Lower lobe of right lung (tissue), 2 donors: Measurements from ENCODE around the gene HIKESHI. TPM values are rescaled to one million over a fixed set of nuclear protein-coding genes. Genes with fewer than 3 reads are reported as not detected.
A peak's percentile ranks its signal among the peaks of the same experiment; 100 is the strongest.

Experiments
- ATAC-seq, 2 donors: fragments of 200-7000 bp; cut with Tn5 transposase; one replicate each; pipeline ENCODE4 v1.9.1; 2020 to 2022; ENCODE audit warnings: mild to moderate bottlenecking in 2 of 2, moderate library complexity in 2 of 2
- DNase-seq: peaks from one replicate; pipeline ENCODE4 v3.0.0-alpha.2; 2020
- H3K27ac ChIP-seq: fragments of 200-600 bp; one replicate; pipeline ENCODE4 v1.8.0; 2022
- H3K27me3 ChIP-seq: fragments of 200-600 bp; one replicate; pipeline ENCODE4 v1.8.0; 2022; ENCODE audit warnings: low read depth
- H3K36me3 ChIP-seq: fragments of 200-600 bp; one replicate; pipeline ENCODE4 v1.8.0; 2022; ENCODE audit warnings: mild to moderate bottlenecking
- H3K4me1 ChIP-seq: fragments of 200-600 bp; one replicate; pipeline ENCODE4 v1.8.0; 2022
- H3K4me3 ChIP-seq: fragments of 200-600 bp; one replicate; pipeline ENCODE4 v1.8.0; 2022; ENCODE audit warnings: mild to moderate bottlenecking
- H3K9me3 ChIP-seq: fragments of 200-600 bp; one replicate; pipeline ENCODE4 v1.8.0; 2022
- intact Hi-C: fragments of 100-400 bp; cut with DNase I; formaldehyde crosslinking; loops from one replicate; pipeline ENCODE4 v1.11.0; 2022
- long read RNA-seq: library from polyadenylated mRNA; unstranded; transcript quantifications from one replicate; pipeline ENCODE4 v2.0.0, GENCODE V29; 2021
- total RNA-seq: library from RNA; stranded (reverse); fragmentation: NEBNext Ultra II Directional; extraction: Animal tissue kit (Norgen Biotek cat#: 25700); gene quantifications from one replicate; pipeline ENCODE4 v1.2.1, GENCODE V29; 2021
- TF ChIP-seq, protein P1 (sequence below): fragments of 200-600 bp; IDR thresholded peaks from one replicate; pipeline ENCODE4 v1.8.0; 2022; ENCODE audit warnings: antibody characterized with exemption, mild to moderate bottlenecking
- donor health status: DM: no; HTN: yes; CAD: no; lungs with severe emphysema.

The HIKESHI gene
- 29.5 TPM for total RNA-seq
- long read RNA-seq, transcript HIKESHI-201 (5 exons, 1,113 nt): major isoform, 27 of 33 reads
- long read RNA-seq, partial matches to known transcripts: 0 of 33 reads
- long read RNA-seq, other reads (novel, unspliced or antisense): 2 of 33 reads

- Histone ChIP-seq H3K36me3 (peaks cover 6% of the 10 kb centered on the region), H3K4me1 (peaks cover 12% of the 10 kb centered on the region), H3K9me3 (no peaks in the 10 kb centered on the region), H3K27me3 (no peaks in the 10 kb centered on the region), H3K27ac (peak within 1 kb of the TSS; percentile 80), H3K4me3 (peak within 1 kb of the TSS; percentile 70)
- ATAC-seq: peak; percentile 99 to 100
- TF ChIP-seq, protein P1, sequence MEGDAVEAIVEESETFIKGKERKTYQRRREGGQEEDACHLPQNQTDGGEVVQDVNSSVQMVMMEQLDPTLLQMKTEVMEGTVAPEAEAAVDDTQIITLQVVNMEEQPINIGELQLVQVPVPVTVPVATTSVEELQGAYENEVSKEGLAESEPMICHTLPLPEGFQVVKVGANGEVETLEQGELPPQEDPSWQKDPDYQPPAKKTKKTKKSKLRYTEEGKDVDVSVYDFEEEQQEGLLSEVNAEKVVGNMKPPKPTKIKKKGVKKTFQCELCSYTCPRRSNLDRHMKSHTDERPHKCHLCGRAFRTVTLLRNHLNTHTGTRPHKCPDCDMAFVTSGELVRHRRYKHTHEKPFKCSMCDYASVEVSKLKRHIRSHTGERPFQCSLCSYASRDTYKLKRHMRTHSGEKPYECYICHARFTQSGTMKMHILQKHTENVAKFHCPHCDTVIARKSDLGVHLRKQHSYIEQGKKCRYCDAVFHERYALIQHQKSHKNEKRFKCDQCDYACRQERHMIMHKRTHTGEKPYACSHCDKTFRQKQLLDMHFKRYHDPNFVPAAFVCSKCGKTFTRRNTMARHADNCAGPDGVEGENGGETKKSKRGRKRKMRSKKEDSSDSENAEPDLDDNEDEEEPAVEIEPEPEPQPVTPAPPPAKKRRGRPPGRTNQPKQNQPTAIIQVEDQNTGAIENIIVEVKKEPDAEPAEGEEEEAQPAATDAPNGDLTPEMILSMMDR: no peak
- intact Hi-C loops: no loop called here
- peak; percentile 100 for DNase-seq
These were observed at the start of gene HIKESHI for GRCh38 chr11:86302092-86302793. Gene HIKESHI (plus strand): TSS chr11:86302240. CDS start chr11:86302449, 209 bp downstream.

DNA sequence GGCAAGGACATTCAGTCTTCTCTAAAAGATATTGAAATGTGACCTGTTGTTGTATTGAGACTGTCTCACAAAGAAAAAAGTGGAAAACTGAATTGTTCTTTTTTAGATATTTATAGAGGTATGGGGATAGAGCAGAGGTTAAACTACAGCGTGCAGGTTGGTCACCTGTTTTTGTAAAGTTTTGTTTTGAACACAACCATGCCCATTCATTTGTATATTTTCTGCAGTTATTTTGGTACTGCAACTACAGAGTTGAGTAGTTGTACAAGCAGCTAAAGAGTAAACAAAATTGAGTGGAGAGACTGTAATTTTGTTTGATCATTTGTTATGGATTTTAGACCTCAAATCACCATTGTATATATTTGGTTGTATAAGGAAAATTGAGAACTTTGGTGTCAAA is 46.1 kb upstream of the HIKESHI start:
- Histone ChIP-seq H3K27ac (no peak overlapping the region), H3K4me1 (no peaks in the 10 kb centered on the region), H3K36me3 (peaks cover 63% of the 10 kb centered on the region), H3K4me3 (no peak overlapping the region), H3K27me3 (no peaks in the 10 kb centered on the region), H3K9me3 (no peaks in the 10 kb centered on the region)
- DNase-seq (no peak), ATAC-seq (no peak)
- intact Hi-C loops: no loop called here
- TF ChIP-seq, protein P1: no peak

GRCh38 chr11:86256608-86257007 is 45.4 kb upstream of the HIKESHI start:
- H3K9me3 ChIP-seq: no peaks in the 10 kb centered on the region
- no peak overlapping the region for H3K27ac ChIP-seq
- H3K27me3 ChIP-seq: no peaks in the 10 kb centered on the region
- DNase-seq (no peak), ATAC-seq (no peak)
- H3K36me3 ChIP-seq: peaks cover 65% of the 10 kb centered on the region
- intact Hi-C loops: no loop called here
- no peak overlapping the region for H3K4me3 ChIP-seq
- TF ChIP-seq, protein P1: no peak
- H3K4me1 ChIP-seq: no peaks in the 10 kb centered on the region

- no peak for ATAC-seq
- no peaks in the 10 kb centered on the region for H3K27me3 ChIP-seq
- TF ChIP-seq, protein P1: no peak
- H3K9me3 ChIP-seq: no peaks in the 10 kb centered on the region
- no peak overlapping the region for H3K27ac ChIP-seq
- DNase-seq: no peak
- intact Hi-C loops: no loop called here
- no peak overlapping the region for H3K4me3 ChIP-seq
- peaks cover 65% of the 10 kb centered on the region for H3K36me3 ChIP-seq
- no peaks in the 10 kb centered on the region for H3K4me1 ChIP-seq
These were observed 44.6 kb upstream of the HIKESHI start for GRCh38 chr11:86257446-86257845.

DNA sequence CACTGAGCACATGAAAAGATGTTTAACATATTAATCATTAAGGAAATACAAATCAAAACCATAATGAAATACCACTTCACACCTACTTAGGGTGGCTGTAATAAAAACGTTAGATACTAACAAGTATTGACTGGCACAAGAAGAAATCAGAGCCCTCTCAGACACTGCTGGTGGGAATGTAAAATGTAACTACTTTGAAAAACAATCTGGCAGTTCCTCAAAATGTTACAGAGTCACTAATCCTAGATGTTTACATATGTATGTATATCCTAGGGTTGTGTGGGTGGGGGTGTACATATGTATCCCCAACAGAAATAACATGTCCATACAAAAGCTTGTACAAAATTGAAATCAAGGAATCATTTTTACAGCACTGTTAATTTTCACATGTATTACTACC is 42.3 kb upstream of the HIKESHI start:
- H3K27ac ChIP-seq: no peak overlapping the region
- no peaks in the 10 kb centered on the region for H3K9me3 ChIP-seq
- H3K4me1 ChIP-seq: no peaks in the 10 kb centered on the region
- DNase-seq: no peak
- ATAC-seq: no peak
- H3K36me3 ChIP-seq: peaks cover 81% of the 10 kb centered on the region
- intact Hi-C loops: no loop called here
- no peak overlapping the region for H3K4me3 ChIP-seq
- H3K27me3 ChIP-seq: no peaks in the 10 kb centered on the region
- TF ChIP-seq, protein P1: no peak
